ENCODE measurements around the gene RPS6KA2.

- TF ChIP-seq CTCF (optimal IDR thresholded peaks at IDR 0.05 in 1 of 3, IDR thresholded peaks at IDR 0.05 in 1 of 3, conservative IDR thresholded peaks at IDR 0.05 in 1 of 3; ENCODE audit: extremely low read depth in 1 of 3, insufficient read depth in 2 of 3, low read length in 3 of 3), result no peak
- no peak for TF ChIP-seq EZH2 (IDR thresholded peaks at IDR 0.05; ENCODE audit: low read length)
These were observed 140.5 kb downstream of the RPS6KA2 start for GRCh38 chr6:166486536-166486880.
